GM12878 (cell line): ENCODE results near the gene SHC3. TPM values are rescaled to one million over a fixed set of nuclear protein-coding genes. Genes with fewer than 3 reads are reported as not detected.

Experiments used
- ATAC-seq: fragments of 200-7000 bp; cut with Tn5 transposase; 3 replicates; pipeline ENCODE4 v1.9.1; 2020; ENCODE audit warnings: mild to moderate bottlenecking, moderate library complexity
- BruUV-seq: library from RNA; stranded (reverse); fragments of 400-500 nt; replicated peaks from 2 replicates; lab custom pipeline; 2021; lab: Mats Ljungman, UMichigan
- CTCF ChIA-PET: fragments of 300-600 bp; sonication (Branson Sonifier 250); formaldehyde crosslinking; extraction: SDS; loops from one replicate; lab custom pipeline; 2021; ENCODE audit warnings: inconsistent platforms; lab: Yijun Ruan, JAX
- POLR2A ChIA-PET: fragments of 350-600 bp; formaldehyde crosslinking; extraction: SDS; loops from one replicate; lab custom pipeline; 2021; ENCODE audit warnings: inconsistent platforms; lab: Charles Lee
- RAD21 ChIA-PET: fragments of 300-600 bp; sonication (Branson Sonifier 250); formaldehyde crosslinking; loops from one replicate; lab custom pipeline; 2023; ENCODE audit warnings: antibody characterized with exemption; ENCODE audit not compliant: unreplicated experiment; lab: Charles Lee
- SMC1A ChIA-PET: fragments of 300-600 bp; sonication (Branson Sonifier 250); formaldehyde crosslinking; loops from one replicate; lab custom pipeline; 2023; ENCODE audit not compliant: unreplicated experiment, uncharacterized antibody; lab: Charles Lee
- DNase-seq: peaks from one replicate; pipeline ENCODE4 v3.0.0-alpha.2; 2011; ENCODE audit warnings: low read depth, low spot score
- FAIRE-seq: peaks from 3 replicates; lab custom pipeline; 2011; peaks lifted over from hg19 to GRCh38; lab: Jason Lieb, UNC
- H2AFZ ChIP-seq: 2 replicates; pipeline ENCODE4 v1.6.0; 2011; ENCODE audit warnings: low read depth, low read length, control low read depth; ENCODE audit not compliant: control insufficient read depth
- H3K27ac ChIP-seq: 2 replicates; pipeline ENCODE4 v1.5.1; 2011; ENCODE audit warnings: control low read depth; ENCODE audit not compliant: control insufficient read depth, insufficient read depth
- H3K27me3 ChIP-seq, 2 experiments: replicated peaks in 1 of 2; 2 replicates each; pipeline versions ENCODE4 v1.6.0 to v1.6.1; 2011; ENCODE audit warnings: low read length in 1 of 2; ENCODE audit not compliant: control insufficient read depth in 2 of 2, insufficient read depth in 2 of 2
- H3K36me3 ChIP-seq, 2 experiments: 2 replicates each; pipeline ENCODE4 v1.5.1; 2011; ENCODE audit warnings: low read length in 1 of 2; ENCODE audit not compliant: control insufficient read depth in 2 of 2, insufficient read depth in 2 of 2
- H3K4me1 ChIP-seq: 2 replicates; pipeline ENCODE4 v1.6.1; 2011; ENCODE audit warnings: mild to moderate bottlenecking, low read length, moderate library complexity, mixed read lengths; ENCODE audit not compliant: control insufficient read depth, insufficient read depth
- H3K4me2 ChIP-seq: 2 replicates; pipeline ENCODE4 v1.6.0; 2011; ENCODE audit warnings: control low read depth; ENCODE audit not compliant: control insufficient read depth, insufficient read depth
- H3K4me3 ChIP-seq: fragments of 200-600 bp; sonication (generic); 2 replicates; pipeline ENCODE4 v1.5.1; 2016
- H3K79me2 ChIP-seq: 2 replicates; pipeline ENCODE4 v1.6.0; 2011; ENCODE audit warnings: low read length; ENCODE audit not compliant: control insufficient read depth, insufficient read depth
- H3K9ac ChIP-seq: 2 replicates; pipeline ENCODE4 v1.8.0; 2011; ENCODE audit warnings: low read length, control low read depth, mixed read lengths; ENCODE audit not compliant: control insufficient read depth, insufficient read depth
- H3K9me3 ChIP-seq: replicated peaks from 3 replicates; pipeline ENCODE4 v1.5.1; 2011; ENCODE audit warnings: mild to moderate bottlenecking, low read length; ENCODE audit not compliant: control insufficient read depth, insufficient read depth
- H4K20me1 ChIP-seq: 2 replicates; pipeline ENCODE4 v1.6.0; 2011; ENCODE audit not compliant: control insufficient read depth, insufficient read depth
- BHLHE40 ChIP-seq, 2 experiments: fragments of 450-650 bp in 1 of 2; IDR thresholded peaks; 2 replicates each; pipeline ENCODE4 v1.6.1; 2011 to 2017; ENCODE audit warnings: low read depth in 2 of 2, borderline replicate concordance in 1 of 2, improper control_type of control experiment in 1 of 2, low read length in 1 of 2, mild to moderate bottlenecking in 1 of 2
- CREM ChIP-seq: IDR thresholded peaks from 2 replicates; pipeline ENCODE4 v1.6.1; 2014; ENCODE audit warnings: antibody characterized with exemption, low read depth
- FOXM1 ChIP-seq: IDR thresholded peaks from 2 replicates; pipeline ENCODE4 v1.6.1; 2012; ENCODE audit warnings: low read depth, mild to moderate bottlenecking, inconsistent platforms, low read length, moderate library complexity
- MTA2 ChIP-seq: fragments of 450-650 bp; IDR thresholded peaks from 2 replicates; pipeline ENCODE4 v1.6.1; 2016; ENCODE audit warnings: low read depth, mild to moderate bottlenecking, moderate library complexity
- POU2F2 ChIP-seq: IDR thresholded peaks from 3 replicates; pipeline ENCODE4 v1.6.1; 2011; ENCODE audit warnings: low read depth, mild to moderate bottlenecking, low read length, borderline replicate concordance
- RAD21 ChIP-seq: IDR thresholded peaks from 2 replicates; pipeline ENCODE4 v1.6.1; 2011; ENCODE audit warnings: mild to moderate bottlenecking, low read depth, low read length, moderate library complexity; ENCODE audit not compliant: insufficient read depth
- RAD51 ChIP-seq: fragments of 450-650 bp; IDR thresholded peaks from 2 replicates; pipeline ENCODE4 v1.6.1; 2016; ENCODE audit warnings: moderate library complexity, mild to moderate bottlenecking, inconsistent platforms
- RB1 ChIP-seq: fragments of 450-650 bp; formaldehyde crosslinking; IDR thresholded peaks from 2 replicates; pipeline ENCODE4 v1.6.1; 2017; ENCODE audit warnings: mild to moderate bottlenecking, borderline replicate concordance
- TBL1XR1 ChIP-seq: IDR thresholded peaks from 2 replicates; pipeline ENCODE4 v1.6.1; 2012; ENCODE audit warnings: low read depth, low read length, improper control_type of control experiment
- WRNIP1 ChIP-seq: IDR thresholded peaks from 2 replicates; pipeline ENCODE4 v1.6.1; 2011; ENCODE audit warnings: low read depth, low read length, improper control_type of control experiment, borderline replicate concordance
- WGBS: methylation state at CpG from one replicate; pipeline ENCODE4 v1.1.6; 2016; ENCODE audit warnings: low lambda C conversion rate; ENCODE audit not compliant: insufficient replicate concordance, insufficient coverage; ENCODE audit errors: missing lambda C conversion rate; 5-methylcytosine and 5-hydroxymethylcytosine counted together
- in situ Hi-C: fragments of 300-500 bp; cut with MboI; formaldehyde crosslinking; loops from 9 replicates; pipeline ENCODE4 v1.14.3; 2018; ENCODE audit warnings: mixed read lengths
- intact Hi-C: fragments of 100-400 bp; cut with micrococcal nuclease; formaldehyde crosslinking; loops from one replicate; pipeline ENCODE4 v1.14.2; 2022; ENCODE audit not compliant: unreplicated experiment
- polyA plus RNA-seq, 11 experiments: library from polyadenylated mRNA; depleted of rRNA in 4 of 11; unstranded in 6 of 11; stranded (reverse) in 5 of 11; fragments of >200 nt; fragmentation: Nextera tagmentation in 4 of 11; fragmentation: Illumina TruSeq in 1 of 11; extraction: Ambion mirVana in 4 of 11; extraction: Trizol in 1 of 11; gene quantifications; 1 replicate in 1 of 11; 2 replicates in 10 of 11; pipeline versions ENCODE4 v1.2.1 to v1.2.3, GENCODE V29; 2011 to 2016; ENCODE audit warnings: inconsistent platforms in 2 of 11, missing spikeins in 2 of 11, low read depth in 1 of 11
- total RNA-seq, 4 experiments: library from RNA; depleted of rRNA in 3 of 4; stranded (reverse); fragments of >200 nt in 3 of 4; fragmentation: Illumina TruSeq in 1 of 4; extraction: Trizol in 1 of 4; gene quantifications; 2 replicates each; pipeline versions ENCODE4 v1.2.1 to v1.2.3, GENCODE V29; 2013 to 2021
- TF ChIP-seq, protein P1 (sequence below): IDR thresholded peaks from 2 replicates; pipeline ENCODE4 v1.6.1; 2011; ENCODE audit warnings: low read depth, low read length, improper control_type of control experiment, borderline replicate concordance
- TF ChIP-seq, protein P2 (sequence below): fragments of 450-650 bp; IDR thresholded peaks from 2 replicates; pipeline ENCODE4 v1.6.1; 2016; ENCODE audit warnings: mild to moderate bottlenecking
- TF ChIP-seq, protein P3 (sequence below): IDR thresholded peaks from 2 replicates; pipeline ENCODE4 v1.6.1; 2012; ENCODE audit warnings: mild to moderate bottlenecking, low read depth, low read length

The SHC3 gene
- total and polyA plus RNA-seq, 10 of the 15 experiments (the other 5 are each of a cell fraction or from before 2014, with no cell fraction given) = 0.01 to 0.06 TPM; not detected in 8

DNA sequence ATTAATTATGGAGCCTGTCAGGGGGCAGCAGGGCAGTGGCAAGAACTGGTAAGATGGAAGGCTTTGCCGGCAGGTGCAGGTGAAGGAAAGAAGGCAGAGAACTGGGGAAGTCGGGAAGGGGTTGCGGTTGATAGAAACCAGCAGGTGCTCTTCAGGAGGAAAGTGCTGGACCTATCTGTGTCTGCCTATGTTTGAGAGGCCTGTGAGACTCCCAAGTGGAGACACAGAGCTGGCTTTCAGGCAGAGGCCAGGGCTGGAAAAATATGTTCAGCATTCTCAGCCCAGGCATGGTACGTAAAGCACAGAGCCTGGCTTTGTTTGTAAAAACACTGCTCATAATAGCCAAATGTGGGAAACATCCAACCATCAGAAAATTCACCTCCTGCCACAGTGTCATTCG, 117.8 kb downstream of the SHC3 start (continued):
- TF ChIP-seq, protein P1, sequence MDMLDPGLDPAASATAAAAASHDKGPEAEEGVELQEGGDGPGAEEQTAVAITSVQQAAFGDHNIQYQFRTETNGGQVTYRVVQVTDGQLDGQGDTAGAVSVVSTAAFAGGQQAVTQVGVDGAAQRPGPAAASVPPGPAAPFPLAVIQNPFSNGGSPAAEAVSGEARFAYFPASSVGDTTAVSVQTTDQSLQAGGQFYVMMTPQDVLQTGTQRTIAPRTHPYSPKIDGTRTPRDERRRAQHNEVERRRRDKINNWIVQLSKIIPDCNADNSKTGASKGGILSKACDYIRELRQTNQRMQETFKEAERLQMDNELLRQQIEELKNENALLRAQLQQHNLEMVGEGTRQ = no peak
- no peak for TF ChIP-seq CREM
- TF ChIP-seq RB1 = no peak
- TF ChIP-seq FOXM1 = no peak
- TF ChIP-seq, protein P2, sequence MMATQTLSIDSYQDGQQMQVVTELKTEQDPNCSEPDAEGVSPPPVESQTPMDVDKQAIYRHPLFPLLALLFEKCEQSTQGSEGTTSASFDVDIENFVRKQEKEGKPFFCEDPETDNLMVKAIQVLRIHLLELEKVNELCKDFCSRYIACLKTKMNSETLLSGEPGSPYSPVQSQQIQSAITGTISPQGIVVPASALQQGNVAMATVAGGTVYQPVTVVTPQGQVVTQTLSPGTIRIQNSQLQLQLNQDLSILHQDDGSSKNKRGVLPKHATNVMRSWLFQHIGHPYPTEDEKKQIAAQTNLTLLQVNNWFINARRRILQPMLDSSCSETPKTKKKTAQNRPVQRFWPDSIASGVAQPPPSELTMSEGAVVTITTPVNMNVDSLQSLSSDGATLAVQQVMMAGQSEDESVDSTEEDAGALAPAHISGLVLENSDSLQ = no peak
- no peak for TF ChIP-seq RAD21
- TF ChIP-seq WRNIP1 = no peak

DNA sequence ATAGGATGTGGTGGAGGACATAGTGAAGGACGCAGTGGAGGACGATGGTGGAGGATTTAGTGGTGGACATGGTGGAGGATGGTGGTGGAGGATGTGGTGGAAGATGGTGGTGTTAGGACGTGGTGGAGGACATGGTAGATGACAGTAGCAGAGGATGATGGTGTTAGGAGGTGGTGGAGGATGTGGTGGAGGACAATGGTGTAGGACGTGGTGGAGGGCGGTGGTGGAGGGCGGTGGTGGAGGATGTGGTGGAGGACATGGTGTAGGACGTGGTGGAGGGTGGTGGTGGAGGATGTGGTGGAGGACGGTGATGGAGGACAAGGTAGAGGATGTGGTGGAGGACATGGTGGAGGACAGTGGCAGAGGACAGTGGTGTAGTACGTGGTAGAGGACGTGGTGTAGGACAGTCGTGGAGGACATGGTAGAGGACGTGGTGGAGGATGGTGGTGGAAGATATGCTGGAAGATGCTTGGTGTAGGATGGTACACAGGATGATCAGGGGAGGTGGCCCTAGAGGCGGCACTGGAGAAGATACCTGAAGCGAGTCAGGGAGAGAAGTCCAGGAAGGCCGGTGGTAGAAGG, 118.6 kb downstream of the SHC3 start:
- Histone ChIP-seq H3K27ac (no peak overlapping the region), H3K4me1 (no peaks in the 10 kb centered on the region), H3K4me2 (no peak overlapping the region), H3K36me3 (no peaks in the 10 kb centered on the region), H3K4me3 (no peak overlapping the region), H3K27me3 (no peaks in the 10 kb centered on the region; a peak in 1 of 4 replicates), H2AFZ (no peak overlapping the region), H3K9ac (no peak overlapping the region), H3K9me3 (no peaks in the 10 kb centered on the region; the same call in 2 of the 3 replicates), H4K20me1 (no peaks in the 10 kb centered on the region), H3K79me2 (no peaks in the 10 kb centered on the region)
- ChIA-PET SMC1A (no interaction called here), POLR2A (no interaction called here), CTCF (no interaction called here), RAD21 (no interaction called here)
- in situ Hi-C loops (no loop called here), intact Hi-C loops (no loop called here)
- DNase-seq (no peak), ATAC-seq (no peak), FAIRE-seq (no peak)
- no peak for TF ChIP-seq TBL1XR1
- TF ChIP-seq MTA2 = no peak
- no peak for TF ChIP-seq RAD51
- TF ChIP-seq BHLHE40 (IDR thresholded peaks at IDR 0.05; ENCODE audit: borderline replicate concordance in 1 of 2, low read depth in 2 of 2, low read length in 1 of 2) = no peak
- TF ChIP-seq, protein P3, sequence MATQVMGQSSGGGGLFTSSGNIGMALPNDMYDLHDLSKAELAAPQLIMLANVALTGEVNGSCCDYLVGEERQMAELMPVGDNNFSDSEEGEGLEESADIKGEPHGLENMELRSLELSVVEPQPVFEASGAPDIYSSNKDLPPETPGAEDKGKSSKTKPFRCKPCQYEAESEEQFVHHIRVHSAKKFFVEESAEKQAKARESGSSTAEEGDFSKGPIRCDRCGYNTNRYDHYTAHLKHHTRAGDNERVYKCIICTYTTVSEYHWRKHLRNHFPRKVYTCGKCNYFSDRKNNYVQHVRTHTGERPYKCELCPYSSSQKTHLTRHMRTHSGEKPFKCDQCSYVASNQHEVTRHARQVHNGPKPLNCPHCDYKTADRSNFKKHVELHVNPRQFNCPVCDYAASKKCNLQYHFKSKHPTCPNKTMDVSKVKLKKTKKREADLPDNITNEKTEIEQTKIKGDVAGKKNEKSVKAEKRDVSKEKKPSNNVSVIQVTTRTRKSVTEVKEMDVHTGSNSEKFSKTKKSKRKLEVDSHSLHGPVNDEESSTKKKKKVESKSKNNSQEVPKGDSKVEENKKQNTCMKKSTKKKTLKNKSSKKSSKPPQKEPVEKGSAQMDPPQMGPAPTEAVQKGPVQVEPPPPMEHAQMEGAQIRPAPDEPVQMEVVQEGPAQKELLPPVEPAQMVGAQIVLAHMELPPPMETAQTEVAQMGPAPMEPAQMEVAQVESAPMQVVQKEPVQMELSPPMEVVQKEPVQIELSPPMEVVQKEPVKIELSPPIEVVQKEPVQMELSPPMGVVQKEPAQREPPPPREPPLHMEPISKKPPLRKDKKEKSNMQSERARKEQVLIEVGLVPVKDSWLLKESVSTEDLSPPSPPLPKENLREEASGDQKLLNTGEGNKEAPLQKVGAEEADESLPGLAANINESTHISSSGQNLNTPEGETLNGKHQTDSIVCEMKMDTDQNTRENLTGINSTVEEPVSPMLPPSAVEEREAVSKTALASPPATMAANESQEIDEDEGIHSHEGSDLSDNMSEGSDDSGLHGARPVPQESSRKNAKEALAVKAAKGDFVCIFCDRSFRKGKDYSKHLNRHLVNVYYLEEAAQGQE = no peak
- no peak for TF ChIP-seq POU2F2
- no TSS peak for BruUV-seq
- WGBS = 60% methylated on average over 11 of the region's 15 CpGs
